ENCODE data around the gene CTR9.
A peak's percentile ranks its signal among the peaks of the same experiment; 100 is the strongest.

GRCh38 chr11:10735481-10736475 is 15.3 kb upstream of the CTR9 start:
- TF ChIP-seq CEBPB (IDR thresholded peaks at IDR 0.05; ENCODE audit: low read depth, low read length) (no peak; the same call in 1 of the 2 replicates), POU5F1 (IDR thresholded peaks at IDR 0.05; ENCODE audit: low read depth, low read length) (no peak), SAP30 (IDR thresholded peaks at IDR 0.05; ENCODE audit: insufficient read depth, insufficient replicate concordance, low read length) (no peak), SP1 (IDR thresholded peaks at IDR 0.05; ENCODE audit: low read depth, low read length) (no peak), CTCF (IDR thresholded peaks at IDR 0.05; ENCODE audit: control extremely low read depth in 1 of 3, insufficient read depth in 1 of 3, low read depth in 1 of 3, low read length in 3 of 3) (peak; percentile 85 to 95 (median 93)), CREB1 (IDR thresholded peaks at IDR 0.05) (no peak)

All from H1 (cell line).